ENCODE results near the gene WNT10A. TPM values are rescaled to one million over a fixed set of nuclear protein-coding genes. Genes with fewer than 3 reads are reported as not detected.

The WNT10A gene
- total RNA-seq, 1 donor from 2014 or later: 2.5 TPM

- intact Hi-C loops (cut with DNase I): no loop called here
- no peak for DNase-seq (ENCODE audit: extremely low spot score in 2 of 2)
Observed at GRCh38 chr2:218872645-218873358, 7.8 kb upstream of the WNT10A start.

GRCh38 chr2:218873359-218874194 lies 7.1 kb upstream of the WNT10A start:
- intact Hi-C loops (cut with DNase I): no loop called here
- H3K4me1 ChIP-seq: peaks cover 7% of the 10 kb centered on the region
- no peak overlapping the region for H3K4me3 ChIP-seq
- peaks cover 5% of the 10 kb centered on the region for H3K27me3 ChIP-seq
- no peak for DNase-seq (ENCODE audit: extremely low spot score in 2 of 2)
- H3K36me3 ChIP-seq: no peaks in the 10 kb centered on the region
- H3K27ac ChIP-seq: no peak overlapping the region
- H3K9me3 ChIP-seq: no peaks in the 10 kb centered on the region
- TF ChIP-seq POLR2AphosphoS5 (IDR thresholded peaks at IDR 0.05; ENCODE audit: insufficient read depth in 1 of 2, low read depth in 1 of 2) (no peak), CTCF (IDR thresholded peaks at IDR 0.05) (no peak)

More at GRCh38 chr2:218872645-218873358, 7.8 kb upstream of the WNT10A start:
- TF ChIP-seq CTCF (IDR thresholded peaks at IDR 0.05) (no peak), POLR2A (IDR thresholded peaks at IDR 0.05) (no peak), POLR2AphosphoS5 (IDR thresholded peaks at IDR 0.05; ENCODE audit: insufficient read depth in 1 of 2, low read depth in 1 of 2) (no peak)
- no peak overlapping the region for H3K4me3 ChIP-seq
- peaks cover 7% of the 10 kb centered on the region for H3K4me1 ChIP-seq
- no peaks in the 10 kb centered on the region for H3K36me3 ChIP-seq
- H3K9me3 ChIP-seq: no peaks in the 10 kb centered on the region
- H3K27ac ChIP-seq: no peak overlapping the region
- H3K27me3 ChIP-seq: peaks cover 5% of the 10 kb centered on the region

- DNase-seq (ENCODE audit: extremely low spot score in 2 of 2): no peak
- no peaks in the 10 kb centered on the region for H3K9me3 ChIP-seq
- H3K36me3 ChIP-seq: no peaks in the 10 kb centered on the region
- TF ChIP-seq POLR2AphosphoS5 (IDR thresholded peaks at IDR 0.05; ENCODE audit: insufficient read depth in 1 of 2, low read depth in 1 of 2) (no peak), POLR2A (IDR thresholded peaks at IDR 0.05) (no peak), CTCF (IDR thresholded peaks at IDR 0.05) (no peak)
- intact Hi-C loops (cut with DNase I): no loop called here
- peaks cover 14% of the 10 kb centered on the region for H3K27me3 ChIP-seq
- no peak overlapping the region for H3K27ac ChIP-seq
- H3K4me3 ChIP-seq: no peak overlapping the region
- H3K4me1 ChIP-seq: peaks cover 17% of the 10 kb centered on the region
Observed at GRCh38 chr2:218875692-218876246, 4.9 kb upstream of the WNT10A start.

- peaks cover 16% of the 10 kb centered on the region for H3K4me1 ChIP-seq
- TF ChIP-seq POLR2A (IDR thresholded peaks at IDR 0.05): no peak
- TF ChIP-seq CTCF (IDR thresholded peaks at IDR 0.05): peak; percentile 77 to 92 (median 85)
- no peak for TF ChIP-seq POLR2AphosphoS5 (IDR thresholded peaks at IDR 0.05; ENCODE audit: insufficient read depth in 1 of 2, low read depth in 1 of 2)
- intact Hi-C loops (cut with DNase I): no loop called here
- H3K9me3 ChIP-seq: no peaks in the 10 kb centered on the region
- H3K27ac ChIP-seq: no peak overlapping the region
- peaks cover 16% of the 10 kb centered on the region for H3K27me3 ChIP-seq
- no peak overlapping the region for H3K4me3 ChIP-seq
- no peak for DNase-seq (ENCODE audit: extremely low spot score in 2 of 2)
- H3K36me3 ChIP-seq: no peaks in the 10 kb centered on the region
Observed at GRCh38 chr2:218876562-218877219, 4.0 kb upstream of the WNT10A start.

All from vagina (tissue), 2 donors.